Fibroblast of skin of right quadriceps (primary cell): ENCODE measurements around the gene GLTPD2.
A peak's percentile ranks its signal among the peaks of the same experiment; 100 is the strongest.
"Not testable (repeated sequence)": the region's sequence is repeated elsewhere in the genome, so short reads cannot be mapped to it uniquely, and the experiment has no call there.

ENCODE experiments used
- DNase-seq: peaks from one replicate; pipeline ENCODE4 v3.0.0-alpha.2; 2013

Gene GLTPD2

GRCh38 chr17:4811471-4811870 is 22.7 kb downstream of the GLTPD2 start:
- no peak for DNase-seq

GRCh38 chr17:4812690-4813089 is 23.9 kb downstream of the GLTPD2 start:
- DNase-seq = no peak

- DNase-seq = no peak
Measured at GRCh38 chr17:4815043-4815675, 26.4 kb downstream of the GLTPD2 start.

GRCh38 chr17:4816826-4817225 is 28.1 kb downstream of the GLTPD2 start:
- no peak for DNase-seq

GRCh38 chr17:4818276-4818675 is 29.5 kb downstream of the GLTPD2 start:
- no peak for DNase-seq

GRCh38 chr17:4822835-4823234 is 34.1 kb downstream of the GLTPD2 start:
- DNase-seq = no peak

- DNase-seq = no peak
Measured at GRCh38 chr17:4823373-4824089, 34.8 kb downstream of the GLTPD2 start.

- no peak for DNase-seq
Measured at GRCh38 chr17:4827399-4827798, 38.6 kb downstream of the GLTPD2 start.

- not testable (repeated sequence) for DNase-seq
Measured at GRCh38 chr17:4832829-4833177, 44.0 kb downstream of the GLTPD2 start.

- peak; percentile 93 for DNase-seq
Measured at GRCh38 chr17:4833178-4833940, 44.6 kb downstream of the GLTPD2 start, which contains the start of gene MINK1. TSS of gene MINK1 (plus strand) at chr17:4833340. CDS start at chr17:4833584, 244 bp downstream.

- DNase-seq = peak; percentile 58
Measured at GRCh38 chr17:4833941-4834680, 45.3 kb downstream of the GLTPD2 start.

- DNase-seq = no peak
Measured at GRCh38 chr17:4834681-4835020, 45.9 kb downstream of the GLTPD2 start.

- DNase-seq = no peak
Measured at GRCh38 chr17:4836221-4836620, 47.5 kb downstream of the GLTPD2 start.

- DNase-seq = no peak
Measured at GRCh38 chr17:4837471-4838308, 48.9 kb downstream of the GLTPD2 start.

GRCh38 chr17:4838309-4838785 is 49.6 kb downstream of the GLTPD2 start:
- no peak for DNase-seq

- DNase-seq = no peak
Measured at GRCh38 chr17:4839221-4839620, 50.5 kb downstream of the GLTPD2 start.
